MM.1S (cell line): ENCODE data around the gene SORCS2.

Experiments
- DNase-seq: peaks from one replicate; pipeline ENCODE4 v3.0.0-alpha.2; 2015
- H2AFZ ChIP-seq: fragments of 300-600 bp; sonication (generic); 2 replicates; pipeline ENCODE4 v1.6.0; 2016; ENCODE audit warnings: antibody characterized with exemption, low read length
- H3F3A ChIP-seq: fragments of 300-600 bp; sonication (generic); 2 replicates; pipeline ENCODE4 v1.6.1; 2016; ENCODE audit warnings: mild to moderate bottlenecking, antibody characterized with exemption, low read length, moderate library complexity, mixed read lengths; ENCODE audit not compliant: insufficient read depth
- H3K27ac ChIP-seq: fragments of 300-600 bp; sonication (generic); 2 replicates; pipeline ENCODE4 v1.5.1; 2016; ENCODE audit warnings: mild to moderate bottlenecking, low read length
- H3K27me3 ChIP-seq: fragments of 300-600 bp; sonication (generic); replicated peaks from 2 replicates; pipeline ENCODE4 v1.6.0; 2016; ENCODE audit warnings: low read length; ENCODE audit not compliant: insufficient read depth
- H3K36me3 ChIP-seq: fragments of 300-600 bp; sonication (generic); replicated peaks from 2 replicates; pipeline ENCODE4 v1.6.1; 2016; ENCODE audit warnings: mild to moderate bottlenecking, low read length, mixed read lengths; ENCODE audit not compliant: insufficient read depth
- H3K4me1 ChIP-seq: fragments of 300-600 bp; sonication (generic); 2 replicates; pipeline ENCODE4 v1.6.1; 2016; ENCODE audit warnings: low read length, mixed read lengths
- H3K4me2 ChIP-seq: fragments of 300-600 bp; sonication (generic); 2 replicates; pipeline ENCODE4 v1.6.0; 2016; ENCODE audit warnings: low read depth, low read length
- H3K4me3 ChIP-seq: fragments of 300-600 bp; sonication (generic); 2 replicates; pipeline ENCODE4 v1.5.1; 2016; ENCODE audit warnings: low read length, mixed read lengths
- H3K79me2 ChIP-seq: fragments of 300-600 bp; sonication (generic); 2 replicates; pipeline ENCODE4 v1.6.1; 2016; ENCODE audit warnings: mixed run types, low read length, mixed read lengths
- H3K9ac ChIP-seq: fragments of 300-600 bp; sonication (generic); 2 replicates; pipeline ENCODE4 v1.6.1; 2016; ENCODE audit warnings: low read length, mixed read lengths
- H3K9me2 ChIP-seq: fragments of 300-600 bp; sonication (generic); replicated peaks from 2 replicates; pipeline ENCODE4 v1.6.1; 2016; ENCODE audit warnings: mild to moderate bottlenecking, low read length, mixed read lengths; ENCODE audit not compliant: insufficient read depth
- H3K9me3 ChIP-seq: fragments of 300-600 bp; sonication (generic); replicated peaks from 2 replicates; pipeline ENCODE4 v1.6.1; 2016; ENCODE audit warnings: mild to moderate bottlenecking, low read length, mixed read lengths; ENCODE audit not compliant: insufficient read depth
- H4K20me1 ChIP-seq: fragments of 300-600 bp; sonication (generic); 2 replicates; pipeline ENCODE4 v1.6.1; 2016; ENCODE audit warnings: mild to moderate bottlenecking, low read length, moderate library complexity, mixed read lengths; ENCODE audit not compliant: insufficient read depth
- EZH2 ChIP-seq: fragments of 300-600 bp; sonication (generic); optimal IDR thresholded peaks from 2 replicates; pipeline ENCODE3; 2017; ENCODE audit warnings: low read depth, mild to moderate bottlenecking, antibody characterized with exemption, low read length, mixed read lengths
- EZH2phosphoT487 ChIP-seq: fragments of 300-600 bp; sonication (generic); IDR thresholded peaks from 2 replicates; pipeline ENCODE4 v1.6.1; 2018; ENCODE audit warnings: antibody characterized with exemption, low read length
- TF ChIP-seq, protein P1 (sequence below): fragments of 300-600 bp; sonication (generic); IDR thresholded peaks from 2 replicates; pipeline ENCODE4 v1.5.1; 2016; ENCODE audit warnings: antibody characterized with exemption, low read length, mixed read lengths

Gene SORCS2

DNA sequence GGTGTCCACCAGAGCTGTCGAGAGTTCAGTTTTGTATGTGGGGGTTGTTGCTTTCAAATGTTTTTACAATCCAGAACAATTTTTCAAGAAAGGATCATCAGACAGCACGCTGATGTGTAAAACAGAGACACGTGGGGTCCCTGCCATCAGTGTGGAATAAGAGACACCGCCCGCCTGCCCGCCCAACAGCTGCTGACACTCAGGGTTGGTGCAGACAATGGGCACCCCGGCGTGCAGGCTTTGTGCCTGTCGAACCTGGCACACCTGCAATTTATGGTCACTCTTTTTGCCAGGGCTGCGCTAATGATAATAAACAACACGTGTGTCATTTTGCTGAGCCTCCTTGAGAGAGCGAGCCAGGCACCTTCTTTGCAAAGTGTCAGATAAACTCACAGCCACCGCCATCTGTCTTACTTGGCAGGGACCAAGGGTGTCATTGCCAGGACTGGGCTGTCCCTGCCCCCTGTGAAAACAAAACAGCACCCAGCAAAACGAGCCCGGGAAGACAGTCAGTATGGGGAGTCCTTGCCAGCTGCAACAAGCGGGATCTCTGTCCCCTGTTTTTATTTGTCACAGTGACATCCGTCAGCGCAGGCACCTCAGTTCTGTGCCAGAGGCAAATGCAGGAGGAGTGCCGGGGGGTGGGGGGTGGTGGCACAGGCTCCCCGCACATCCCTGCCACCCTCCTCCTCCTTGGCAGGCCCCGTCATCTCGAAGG lies 173.3 kb downstream of the SORCS2 start:
- H3K27me3 ChIP-seq: peaks cover 85% of the 10 kb centered on the region
- DNase-seq: no peak
- no peaks in the 10 kb centered on the region for H3K9me3 ChIP-seq
- H3K9me2 ChIP-seq: no peaks in the 10 kb centered on the region
- no peak overlapping the region for H3K9ac ChIP-seq
- H3F3A ChIP-seq: no peaks in the 10 kb centered on the region
- H4K20me1 ChIP-seq: no peaks in the 10 kb centered on the region
- no peaks in the 10 kb centered on the region for H3K4me1 ChIP-seq
- H3K4me3 ChIP-seq: no peak overlapping the region
- H3K4me2 ChIP-seq: no peak overlapping the region
- H2AFZ ChIP-seq: no peak overlapping the region
- no peaks in the 10 kb centered on the region for H3K79me2 ChIP-seq
- no peak overlapping the region for H3K27ac ChIP-seq
- TF ChIP-seq EZH2phosphoT487: no peak
- no peak for TF ChIP-seq EZH2
- TF ChIP-seq, protein P1, sequence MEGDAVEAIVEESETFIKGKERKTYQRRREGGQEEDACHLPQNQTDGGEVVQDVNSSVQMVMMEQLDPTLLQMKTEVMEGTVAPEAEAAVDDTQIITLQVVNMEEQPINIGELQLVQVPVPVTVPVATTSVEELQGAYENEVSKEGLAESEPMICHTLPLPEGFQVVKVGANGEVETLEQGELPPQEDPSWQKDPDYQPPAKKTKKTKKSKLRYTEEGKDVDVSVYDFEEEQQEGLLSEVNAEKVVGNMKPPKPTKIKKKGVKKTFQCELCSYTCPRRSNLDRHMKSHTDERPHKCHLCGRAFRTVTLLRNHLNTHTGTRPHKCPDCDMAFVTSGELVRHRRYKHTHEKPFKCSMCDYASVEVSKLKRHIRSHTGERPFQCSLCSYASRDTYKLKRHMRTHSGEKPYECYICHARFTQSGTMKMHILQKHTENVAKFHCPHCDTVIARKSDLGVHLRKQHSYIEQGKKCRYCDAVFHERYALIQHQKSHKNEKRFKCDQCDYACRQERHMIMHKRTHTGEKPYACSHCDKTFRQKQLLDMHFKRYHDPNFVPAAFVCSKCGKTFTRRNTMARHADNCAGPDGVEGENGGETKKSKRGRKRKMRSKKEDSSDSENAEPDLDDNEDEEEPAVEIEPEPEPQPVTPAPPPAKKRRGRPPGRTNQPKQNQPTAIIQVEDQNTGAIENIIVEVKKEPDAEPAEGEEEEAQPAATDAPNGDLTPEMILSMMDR: no peak
- no peaks in the 10 kb centered on the region for H3K36me3 ChIP-seq

DNA sequence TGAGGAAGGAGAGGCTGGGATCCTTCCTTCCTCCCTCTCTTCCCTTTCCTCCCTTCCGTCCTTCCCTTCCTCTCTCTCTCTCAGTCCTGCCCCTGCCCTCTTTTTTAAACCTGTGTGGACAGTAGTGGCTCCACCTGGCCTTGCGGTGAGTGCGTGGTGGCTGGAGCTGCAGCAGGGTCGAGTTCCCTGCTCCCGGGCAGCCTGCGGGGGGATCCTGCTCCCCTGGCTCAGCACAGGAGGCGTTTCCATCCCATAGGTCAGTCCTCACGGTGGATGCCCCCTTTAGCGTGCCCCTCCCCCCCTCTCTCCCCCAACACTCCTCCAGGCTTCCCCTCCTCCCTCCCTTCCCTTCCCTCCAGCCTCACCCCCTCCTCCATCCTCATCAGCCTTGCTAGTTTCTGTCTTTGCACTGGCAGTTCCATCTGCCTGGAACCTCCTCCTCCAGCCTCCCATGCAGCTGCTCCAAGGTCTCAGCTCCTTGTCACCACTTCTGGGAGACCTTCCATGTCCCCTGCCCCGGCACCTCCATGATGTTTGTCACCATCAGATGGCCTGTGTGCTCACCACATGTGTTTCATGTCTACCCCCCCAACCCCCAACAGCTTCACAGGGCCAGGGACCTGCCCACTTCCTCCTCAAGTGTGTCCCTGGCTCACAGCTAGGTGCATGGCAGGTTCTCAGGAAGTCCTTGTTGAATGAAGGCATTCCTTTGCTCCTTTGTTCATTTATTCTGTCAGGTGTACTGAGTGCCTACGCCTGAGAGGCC lies 174.0 kb downstream of the SORCS2 start:
- H3K4me1 ChIP-seq: no peaks in the 10 kb centered on the region

GRCh38 chr4:7366954-7367353 lies 174.6 kb downstream of the SORCS2 start:
- Histone ChIP-seq H3K79me2 (no peaks in the 10 kb centered on the region), H4K20me1 (no peaks in the 10 kb centered on the region), H3K27me3 (peaks cover 85% of the 10 kb centered on the region), H3K9ac (no peak overlapping the region), H3F3A (no peaks in the 10 kb centered on the region), H3K4me1 (no peaks in the 10 kb centered on the region), H3K36me3 (no peaks in the 10 kb centered on the region), H3K9me2 (no peaks in the 10 kb centered on the region), H2AFZ (no peak overlapping the region), H3K4me2 (no peak overlapping the region), H3K4me3 (no peak overlapping the region), H3K27ac (no peak overlapping the region), H3K9me3 (no peaks in the 10 kb centered on the region)
- DNase-seq: no peak
- TF ChIP-seq EZH2: no peak
- TF ChIP-seq, protein P1: no peak
- no peak for TF ChIP-seq EZH2phosphoT487

More for the DNA sequence above, 174.0 kb downstream of the SORCS2 start:
- Histone ChIP-seq H3K36me3 (no peaks in the 10 kb centered on the region), H4K20me1 (no peaks in the 10 kb centered on the region), H3K27me3 (peaks cover 85% of the 10 kb centered on the region), H3K9me3 (no peaks in the 10 kb centered on the region), H3K79me2 (no peaks in the 10 kb centered on the region), H3K4me2 (no peak overlapping the region), H2AFZ (no peak overlapping the region), H3F3A (no peaks in the 10 kb centered on the region), H3K27ac (no peak overlapping the region), H3K9me2 (no peaks in the 10 kb centered on the region), H3K4me3 (no peak overlapping the region), H3K9ac (no peak overlapping the region)
- no peak for DNase-seq
- TF ChIP-seq EZH2phosphoT487 (no peak), EZH2 (no peak)
- TF ChIP-seq, protein P1: no peak
